ENCODE data around the gene METTL27. TPM values are rescaled to one million over a fixed set of nuclear protein-coding genes. Genes with fewer than 3 reads are reported as not detected.
A peak's percentile ranks its signal among the peaks of the same experiment; 100 is the strongest.

The METTL27 gene
- total and polyA plus RNA-seq, 2 experiments from 2014 or later = 10.1 to 11.0 TPM

- no peaks in the 10 kb centered on the region for H3K36me3 ChIP-seq (ENCODE audit: insufficient read depth)
- H3K27me3 Mint-ChIP-seq (ENCODE audit: insufficient read depth, low read depth, poor library complexity) = peaks cover 12% of the 10 kb centered on the region
- peaks cover 65% of the 10 kb centered on the region for H3K4me1 Mint-ChIP-seq
- H3K27ac Mint-ChIP-seq = peak overlapping the region; percentile 97
- ATAC-seq (peak; percentile 73), DNase-seq (ENCODE audit: low spot score) (peak; percentile 96)
- peak overlapping the region; percentile 63 for H3K4me3 Mint-ChIP-seq
- H3K4me3 ChIP-seq = peak overlapping the region; percentile 47
- H3K9me2 ChIP-seq (ENCODE audit: insufficient read depth) = no peaks in the 10 kb centered on the region
- H3K9me3 Mint-ChIP-seq = peaks cover 15% of the 10 kb centered on the region
- TF ChIP-seq EZH2phosphoT487 (IDR thresholded peaks at IDR 0.05; ENCODE audit: unreplicated experiment) = no peak
- TF ChIP-seq ETS1 (IDR thresholded peaks at IDR 0.05) = 0 out of 2 replicates have a peak, but pooled peaks have one; percentile 19
- TF ChIP-seq POLR2AphosphoS5 (IDR thresholded peaks at IDR 0.05; ENCODE audit: low read depth) = peak; percentile 75; the same call in 1 of the 2 replicates
- peak; percentile 39; the same call in 1 of the 2 replicates for TF ChIP-seq CREB1 (CRISPR knock-in tag; IDR thresholded peaks at IDR 0.05; ENCODE audit: low read depth)
- peak overlapping the region; percentile 94 for H3K27ac ChIP-seq (ENCODE audit: low read depth)
- peaks cover 6% of the 10 kb centered on the region for H3F3A ChIP-seq (replicated peaks; ENCODE audit: low read depth)
- no peak overlapping the region for H2AFZ ChIP-seq
- H3K27me3 ChIP-seq (ENCODE audit: insufficient read depth) = no peaks in the 10 kb centered on the region
- H3K79me2 ChIP-seq (replicated peaks; ENCODE audit: insufficient read depth) = no peaks in the 10 kb centered on the region
- H3K4me1 ChIP-seq (ENCODE audit: insufficient read depth) = peaks cover 62% of the 10 kb centered on the region
- peak overlapping the region; percentile 80 for H3K4me2 ChIP-seq
- H3K36me3 Mint-ChIP-seq (ENCODE audit: low read depth) = peaks cover 15% of the 10 kb centered on the region; the same call in 2 of the 3 replicates
- H4K20me1 ChIP-seq (replicated peaks; ENCODE audit: insufficient read depth) = no peaks in the 10 kb centered on the region
Measured at GRCh38 chr7:73831834-73832651, 10.3 kb downstream of the METTL27 start.

GRCh38 chr7:73831584-73831833 is 10.8 kb downstream of the METTL27 start:
- Histone ChIP-seq H3K27ac (ENCODE audit: low read depth) (peak overlapping the region; percentile 94; the same call in 1 of the 2 replicates), H3K36me3 (ENCODE audit: insufficient read depth) (no peaks in the 10 kb centered on the region), H3K4me1 (ENCODE audit: insufficient read depth) (peaks cover 67% of the 10 kb centered on the region), H4K20me1 (replicated peaks; ENCODE audit: insufficient read depth) (no peaks in the 10 kb centered on the region), H3K79me2 (replicated peaks; ENCODE audit: insufficient read depth) (no peaks in the 10 kb centered on the region), H3K4me2 (peak overlapping the region; percentile 80), H3F3A (replicated peaks; ENCODE audit: low read depth) (peaks cover 10% of the 10 kb centered on the region), H2AFZ (no peak overlapping the region), H3K4me3 (peak overlapping the region; percentile 47), H3K9me2 (ENCODE audit: insufficient read depth) (no peaks in the 10 kb centered on the region), H3K27me3 (ENCODE audit: insufficient read depth) (no peaks in the 10 kb centered on the region)
- DNase-seq (ENCODE audit: low spot score) (peak; percentile 20), ATAC-seq (no peak; the same call in 2 of the 3 replicates)
- H3K4me3 Mint-ChIP-seq = peak overlapping the region; percentile 63
- H3K36me3 Mint-ChIP-seq (ENCODE audit: low read depth) = peaks cover 15% of the 10 kb centered on the region; the same call in 2 of the 3 replicates
- H3K4me1 Mint-ChIP-seq = peaks cover 70% of the 10 kb centered on the region
- H3K27ac Mint-ChIP-seq = peak overlapping the region; percentile 97
- H3K9me3 Mint-ChIP-seq = peaks cover 15% of the 10 kb centered on the region
- H3K27me3 Mint-ChIP-seq (ENCODE audit: insufficient read depth, low read depth, poor library complexity) = peaks cover 12% of the 10 kb centered on the region
- TF ChIP-seq ZNF331 (CRISPR knock-in tag; IDR thresholded peaks at IDR 0.05; ENCODE audit: low read depth) (no peak), ZNF114 (CRISPR knock-in tag; IDR thresholded peaks at IDR 0.05) (no peak), ZNF462 (CRISPR knock-in tag; IDR thresholded peaks at IDR 0.05) (no peak), NANOG (IDR thresholded peaks at IDR 0.05; ENCODE audit: borderline replicate concordance) (no peak), ETS1 (IDR thresholded peaks at IDR 0.05) (no peak), CREB1 (CRISPR knock-in tag; IDR thresholded peaks at IDR 0.05; ENCODE audit: low read depth) (no peak), POLR2AphosphoS5 (IDR thresholded peaks at IDR 0.05; ENCODE audit: low read depth) (no peak), STAT1 (IDR thresholded peaks at IDR 0.05; ENCODE audit: unreplicated experiment) (no peak)
